ENCODE data around the gene SRCAP.

DNA sequence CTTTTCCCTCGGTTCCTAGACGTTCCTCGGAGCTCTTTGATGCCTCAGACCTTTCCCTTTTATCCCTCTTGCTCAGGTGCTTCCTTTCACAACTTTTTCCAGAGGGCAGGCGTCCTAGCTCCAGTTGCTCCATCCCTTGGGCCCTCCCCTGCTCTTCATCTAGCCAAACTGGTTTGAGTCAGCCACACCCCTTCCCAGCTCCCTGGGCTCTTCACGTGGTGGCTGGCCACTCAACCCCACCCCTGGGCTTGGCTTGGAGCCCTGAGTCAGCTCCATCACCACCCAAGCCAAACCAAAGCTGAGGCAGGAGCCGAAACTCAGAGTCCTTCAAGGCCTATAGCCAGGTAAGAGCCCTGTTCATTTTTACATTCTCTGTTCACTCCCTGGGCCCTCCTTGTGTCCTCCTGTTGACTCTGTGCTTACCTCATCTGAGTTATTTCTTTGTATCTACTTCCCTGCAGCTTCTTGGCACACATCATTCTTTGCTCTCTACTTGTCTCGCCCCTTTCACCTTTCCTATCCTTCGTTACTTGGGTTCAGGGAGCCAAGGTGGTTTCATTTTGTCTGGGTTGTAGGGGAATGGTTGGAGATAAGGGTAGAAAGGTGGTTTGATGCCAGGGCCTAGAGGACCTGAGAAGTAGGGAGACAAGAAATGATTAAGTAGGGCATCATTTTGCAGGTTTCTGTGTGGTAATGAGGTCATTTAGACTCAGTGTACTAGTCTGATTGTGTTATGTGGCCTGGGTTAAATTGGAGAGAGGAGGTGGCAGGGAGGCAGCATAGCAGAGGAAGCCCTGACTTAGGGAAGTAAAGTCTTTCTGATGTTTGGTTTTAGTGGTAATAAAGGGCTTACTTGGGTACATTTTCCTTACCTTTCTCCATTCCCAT lies 41.6 kb downstream of the SRCAP start:
- TF ChIP-seq, protein P1, sequence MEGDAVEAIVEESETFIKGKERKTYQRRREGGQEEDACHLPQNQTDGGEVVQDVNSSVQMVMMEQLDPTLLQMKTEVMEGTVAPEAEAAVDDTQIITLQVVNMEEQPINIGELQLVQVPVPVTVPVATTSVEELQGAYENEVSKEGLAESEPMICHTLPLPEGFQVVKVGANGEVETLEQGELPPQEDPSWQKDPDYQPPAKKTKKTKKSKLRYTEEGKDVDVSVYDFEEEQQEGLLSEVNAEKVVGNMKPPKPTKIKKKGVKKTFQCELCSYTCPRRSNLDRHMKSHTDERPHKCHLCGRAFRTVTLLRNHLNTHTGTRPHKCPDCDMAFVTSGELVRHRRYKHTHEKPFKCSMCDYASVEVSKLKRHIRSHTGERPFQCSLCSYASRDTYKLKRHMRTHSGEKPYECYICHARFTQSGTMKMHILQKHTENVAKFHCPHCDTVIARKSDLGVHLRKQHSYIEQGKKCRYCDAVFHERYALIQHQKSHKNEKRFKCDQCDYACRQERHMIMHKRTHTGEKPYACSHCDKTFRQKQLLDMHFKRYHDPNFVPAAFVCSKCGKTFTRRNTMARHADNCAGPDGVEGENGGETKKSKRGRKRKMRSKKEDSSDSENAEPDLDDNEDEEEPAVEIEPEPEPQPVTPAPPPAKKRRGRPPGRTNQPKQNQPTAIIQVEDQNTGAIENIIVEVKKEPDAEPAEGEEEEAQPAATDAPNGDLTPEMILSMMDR (IDR thresholded peaks at IDR 0.05) = no peak
- TF ChIP-seq EP300 (IDR thresholded peaks at IDR 0.05) (no peak), POLR2AphosphoS5 (IDR thresholded peaks at IDR 0.05) (peak in 2 of 3 donors; percentile 51 to 89)

All from stomach (tissue), 4 donors.